Keratinocyte (primary cell): ENCODE data around the gene FTCD. TPM values are rescaled to one million over a fixed set of nuclear protein-coding genes. Genes with fewer than 3 reads are reported as not detected.

ENCODE experiments used
- DNase-seq: peaks from one replicate; pipeline ENCODE4 v3.0.0-alpha.2; 2011; ENCODE audit warnings: low read depth, missing footprints, low spot score
- FAIRE-seq: peaks from 2 replicates; lab custom pipeline; 2011; peaks lifted over from hg19 to GRCh38; lab: Jason Lieb, UNC
- H2AFZ ChIP-seq: 2 replicates; pipeline ENCODE4 v1.6.0; 2012; ENCODE audit warnings: low read length, control low read depth, inconsistent platforms; ENCODE audit not compliant: control insufficient read depth
- H3K27ac ChIP-seq: 2 replicates; pipeline ENCODE4 v1.5.1; 2011; ENCODE audit warnings: low read length; ENCODE audit not compliant: control insufficient read depth, insufficient read depth
- H3K27me3 ChIP-seq: 3 replicates; pipeline ENCODE4 v1.6.0; 2011; ENCODE audit warnings: low read length; ENCODE audit not compliant: control insufficient read depth, insufficient read depth; ENCODE audit errors: extremely low read depth
- H3K36me3 ChIP-seq, 2 experiments: 2 replicates in 1 of 2; 3 replicates in 1 of 2; pipeline ENCODE4 v1.5.1; 2011; ENCODE audit warnings: low read length in 2 of 2, mild to moderate bottlenecking in 1 of 2; ENCODE audit not compliant: control insufficient read depth in 2 of 2, insufficient read depth in 2 of 2; ENCODE audit errors: extremely low read depth in 1 of 2
- H3K4me1 ChIP-seq: 3 replicates; pipeline ENCODE4 v1.5.1; 2011; ENCODE audit warnings: low read length; ENCODE audit not compliant: control insufficient read depth, insufficient read depth; ENCODE audit errors: extremely low read depth
- H3K4me2 ChIP-seq: 3 replicates; pipeline ENCODE4 v1.6.0; 2011; ENCODE audit warnings: low read depth, low read length; ENCODE audit not compliant: control insufficient read depth, insufficient read depth; ENCODE audit errors: extremely low read depth
- H3K4me3 ChIP-seq, 3 experiments: fragments of 200-600 bp in 1 of 3; sonication (generic) in 1 of 3; 2 replicates in 2 of 3; 3 replicates in 1 of 3; pipeline ENCODE4 v1.5.1; 2011 to 2016; ENCODE audit warnings: low read length in 3 of 3, mild to moderate bottlenecking in 3 of 3, control low read depth in 2 of 3, inconsistent platforms in 1 of 3, low read depth in 1 of 3, mixed read lengths in 1 of 3, mixed run types in 1 of 3, moderate library complexity in 1 of 3; ENCODE audit not compliant: control insufficient read depth in 2 of 3, insufficient read depth in 2 of 3; ENCODE audit errors: extremely low read depth in 1 of 3
- H3K79me2 ChIP-seq: 2 replicates; pipeline ENCODE4 v1.6.0; 2012; ENCODE audit warnings: low read length; ENCODE audit not compliant: control insufficient read depth, insufficient read depth
- H3K9ac ChIP-seq: 3 replicates; pipeline ENCODE4 v1.6.0; 2011; ENCODE audit warnings: low read length; ENCODE audit not compliant: control insufficient read depth, insufficient read depth; ENCODE audit errors: extremely low read depth
- H3K9me1 ChIP-seq: 3 replicates; pipeline ENCODE4 v1.6.0; 2011; ENCODE audit warnings: low read length; ENCODE audit not compliant: control insufficient read depth, insufficient read depth; ENCODE audit errors: extremely low read depth
- H3K9me3 ChIP-seq: 2 replicates; pipeline ENCODE4 v1.5.1; 2012; ENCODE audit warnings: low read depth, low read length; ENCODE audit not compliant: control insufficient read depth
- H4K20me1 ChIP-seq: 3 replicates; pipeline ENCODE4 v1.6.0; 2011; ENCODE audit warnings: low read length; ENCODE audit not compliant: control insufficient read depth, insufficient read depth; ENCODE audit errors: extremely low read depth
- CTCF ChIP-seq, 3 experiments: IDR thresholded peaks in 1 of 3; conservative IDR thresholded peaks in 1 of 3; optimal IDR thresholded peaks in 1 of 3; 2 replicates in 2 of 3; 3 replicates in 1 of 3; pipeline versions ENCODE3 to v1.5.1; 2011; ENCODE audit warnings: low read length in 3 of 3, mild to moderate bottlenecking in 3 of 3, moderate library complexity in 2 of 3, control low read depth in 1 of 3, inconsistent platforms in 1 of 3; ENCODE audit not compliant: insufficient read depth in 2 of 3; ENCODE audit errors: extremely low read depth in 1 of 3
- EZH2 ChIP-seq: IDR thresholded peaks from one replicate; pipeline ENCODE4 v1.6.1; 2012; ENCODE audit warnings: inconsistent platforms, mild to moderate bottlenecking, low read length, moderate library complexity
- dilution Hi-C: fragments of 300-500 bp; cut with MboI; formaldehyde crosslinking; loops from one replicate; pipeline ENCODE4 v1.7.0; 2020; ENCODE audit warnings: low sequenced_read_pairs; ENCODE audit not compliant: extremely low pct_ligation_motif_present
- polyA plus RNA-seq, 5 experiments: library from polyadenylated mRNA; depleted of rRNA in 3 of 5; stranded (reverse) in 3 of 5; stranded (forward) in 1 of 5; unstranded in 1 of 5; fragments of >200 nt; gene quantifications; 1 replicate in 1 of 5; 2 replicates in 3 of 5; 3 replicates in 1 of 5; pipeline versions ENCODE4 v1.2.1 to v1.2.3, GENCODE V29; 2011 to 2012; ENCODE audit warnings: missing spikeins in 2 of 5, low read depth in 1 of 5, low replicate concordance in 1 of 5

Gene FTCD
- polyA plus RNA-seq, 1 donor (not counting 4 experiments of a cell fraction or from before 2014, with no cell fraction given): not detected

- Histone ChIP-seq H4K20me1 (no peaks in the 10 kb centered on the region), H2AFZ (no peak overlapping the region), H3K4me1 (no peaks in the 10 kb centered on the region), H3K9me1 (no peaks in the 10 kb centered on the region), H3K36me3 (no peaks in the 10 kb centered on the region), H3K9ac (no peak overlapping the region), H3K27me3 (peaks cover 27% of the 10 kb centered on the region), H3K4me2 (no peak overlapping the region), H3K9me3 (peaks cover 4% of the 10 kb centered on the region), H3K79me2 (no peaks in the 10 kb centered on the region), H3K27ac (no peak overlapping the region), H3K4me3 (no peak overlapping the region)
- no peak for TF ChIP-seq CTCF (optimal IDR thresholded peaks at IDR 0.05 in 1 of 3, IDR thresholded peaks at IDR 0.05 in 1 of 3, conservative IDR thresholded peaks at IDR 0.05 in 1 of 3; ENCODE audit: extremely low read depth in 1 of 3, insufficient read depth in 2 of 3, low read length in 3 of 3)
- TF ChIP-seq EZH2: no peak
- no peak for DNase-seq
- no peak for FAIRE-seq
- dilution Hi-C loops: no loop called here
Measured at GRCh38 chr21:46093668-46094400, 61.5 kb downstream of the FTCD start.

GRCh38 chr21:46092811-46093667, 62.3 kb downstream of the FTCD start:
- peaks cover 24% of the 10 kb centered on the region for H3K27me3 ChIP-seq
- H3K4me2 ChIP-seq: no peak overlapping the region
- FAIRE-seq: no peak
- H3K4me3 ChIP-seq: no peak overlapping the region
- H3K36me3 ChIP-seq: no peaks in the 10 kb centered on the region
- no peaks in the 10 kb centered on the region for H3K9me1 ChIP-seq
- H3K4me1 ChIP-seq: no peaks in the 10 kb centered on the region
- TF ChIP-seq CTCF (optimal IDR thresholded peaks at IDR 0.05 in 1 of 3, IDR thresholded peaks at IDR 0.05 in 1 of 3, conservative IDR thresholded peaks at IDR 0.05 in 1 of 3; ENCODE audit: extremely low read depth in 1 of 3, insufficient read depth in 2 of 3, low read length in 3 of 3) (no peak), EZH2 (no peak)
- no peak overlapping the region for H3K27ac ChIP-seq
- H2AFZ ChIP-seq: no peak overlapping the region
- no peak for DNase-seq
- peaks cover 4% of the 10 kb centered on the region for H3K9me3 ChIP-seq
- dilution Hi-C loops: no loop called here
- H3K79me2 ChIP-seq: no peaks in the 10 kb centered on the region
- no peak overlapping the region for H3K9ac ChIP-seq
- no peaks in the 10 kb centered on the region for H4K20me1 ChIP-seq
